ENCODE data around the gene ALDOA. TPM values are rescaled to one million over a fixed set of nuclear protein-coding genes. Genes with fewer than 3 reads are reported as not detected.

The ALDOA gene
- total and polyA plus RNA-seq, 9 of the 15 experiments (the other 6 are each of a cell fraction or from before 2014, with no cell fraction given), result 311 to 2,224 (median 1,293) TPM

GRCh38 chr16:30096862-30097563, 31.5 kb downstream of the ALDOA start:
- ChIA-PET POLR2A (interaction anchor here (1.0 to 1.7 kb wide), 3 partner anchors 14 to 23 kb away, joined by 3 to 5 read pairs (median 3); no protein-coding TSS in a partner anchor), CTCF (ENCODE audit: low intra/inter-chr PET ratio) (no interaction called here)
- FAIRE-seq (no peak), ATAC-seq (no peak), DNase-seq (ENCODE audit: extremely low read depth in 1 of 4, low spot score in 3 of 4) (no peak)
- Histone ChIP-seq H3K9me3 (replicated peaks; ENCODE audit: control insufficient read depth, insufficient read depth, low read depth, low read length) (peaks cover 21% of the 10 kb centered on the region), H3K9me1 (ENCODE audit: control insufficient read depth, insufficient read depth, low read length) (no peaks in the 10 kb centered on the region), H3K4me1 (replicated peaks in 1 of 2; ENCODE audit: control insufficient read depth in 2 of 2, insufficient read depth in 2 of 2, low read length in 2 of 2) (peaks cover 24 to 44% of the 10 kb centered on the region in 2 experiments), H3K4me3 (no peak overlapping the region), H3K27me3 (ENCODE audit: control insufficient read depth in 2 of 2, insufficient read depth in 2 of 2, low read length in 2 of 2) (no peaks in the 10 kb centered on the region), H3K4me2 (ENCODE audit: insufficient read depth, low read length) (peak overlapping the region; percentile 78), H3K36me3 (ENCODE audit: control insufficient read depth, insufficient read depth, low read length) (no peaks in the 10 kb centered on the region; the same call in 2 of the 3 replicates), H3K9ac (ENCODE audit: insufficient read depth in 1 of 2, low read depth in 2 of 2, low read length in 2 of 2) (peak overlapping the region; percentile 71 to 91; a peak in 2 of 4 replicates), H3K79me2 (ENCODE audit: control insufficient read depth, insufficient read depth, low read length) (peaks cover 2% of the 10 kb centered on the region; the same call in 1 of the 3 replicates), H3K27ac (ENCODE audit: extremely low read depth, low read depth, low read length) (peak overlapping the region; percentile 88), H4K20me1 (replicated peaks; ENCODE audit: control insufficient read depth, insufficient read depth, low read length) (no peaks in the 10 kb centered on the region), H2AFZ (ENCODE audit: low read depth, low read length) (peak overlapping the region; percentile 96)
- WGBS (ENCODE audit: insufficient coverage, low coverage, missing lambda C conversion rate), result 92% methylated on average over 18 of the region's 18 CpGs
- intact Hi-C loops (cut with micrococcal nuclease) (loop anchor here (10.0 kb wide), 1 partner anchor 558 kb away; the partner anchor contains the start of genes FBRS and PRR14), in situ Hi-C loops (cut with MboI) (no loop called here)
- no TSS peak for BruUV-seq (replicated peaks)
- TF ChIP-seq CBX5 (IDR thresholded peaks at IDR 0.05; ENCODE audit: borderline replicate concordance, low read depth), result peak; percentile 99
- TF ChIP-seq XRCC3 (IDR thresholded peaks at IDR 0.05), result 0 out of 2 replicates have a peak, but pooled peaks have one; percentile 94
- TF ChIP-seq NR2F6 (CRISPR knock-in tag; IDR thresholded peaks at IDR 0.05), result no peak
- peak in 1 of 2 experiments; percentile 41; a peak in 1 of 4 replicates for TF ChIP-seq ZNF318 (IDR thresholded peaks at IDR 0.05; ENCODE audit: borderline replicate concordance in 1 of 2, low read depth in 1 of 2)
- TF ChIP-seq ZNF280A (IDR thresholded peaks at IDR 0.05; ENCODE audit: low read depth, partially characterized antibody), result peak; percentile 99
- TF ChIP-seq ZNF395 (CRISPR knock-in tag; IDR thresholded peaks at IDR 0.05), result peak; percentile 4; the same call in 1 of the 2 replicates
- TF ChIP-seq ZNF280B (CRISPR knock-in tag; IDR thresholded peaks at IDR 0.05), result peak; percentile 26; the same call in 1 of the 2 replicates

Data from K562 (cell line).